LNCaP clone FGC (cell line): ENCODE measurements around the gene KLK13.

Experiments
- DNase-seq: peaks from one replicate; pipeline ENCODE4 v3.0.0-alpha.2; 2011; ENCODE audit warnings: low read depth
- H3K4me3 ChIP-seq: 2 replicates; pipeline ENCODE4 v1.5.1; 2011; ENCODE audit warnings: mild to moderate bottlenecking, low read depth, low read length, control low read depth
- CTCF ChIP-seq: IDR thresholded peaks from 2 replicates; pipeline ENCODE4 v1.5.1; 2012; ENCODE audit warnings: mild to moderate bottlenecking; ENCODE audit not compliant: control insufficient read depth, insufficient read depth; ENCODE audit errors: extremely low read depth

KLK13 gene

GRCh38 chr19:51063664-51064063 is 1.2 kb downstream of the KLK13 start:
- H3K4me3 ChIP-seq: no peak overlapping the region
- DNase-seq: no peak
- TF ChIP-seq CTCF: no peak

GRCh38 chr19:51060973-51061372 is 3.9 kb downstream of the KLK13 start:
- no peak for DNase-seq
- no peak for TF ChIP-seq CTCF
- no peak overlapping the region for H3K4me3 ChIP-seq

GRCh38 chr19:51060336-51060735 is 4.6 kb downstream of the KLK13 start:
- no peak overlapping the region for H3K4me3 ChIP-seq
- TF ChIP-seq CTCF: no peak
- no peak for DNase-seq

GRCh38 chr19:51059715-51060114 is 5.2 kb downstream of the KLK13 start:
- DNase-seq: no peak
- no peak for TF ChIP-seq CTCF
- no peak overlapping the region for H3K4me3 ChIP-seq

GRCh38 chr19:51055866-51056265 is 9.0 kb downstream of the KLK13 start:
- DNase-seq: no peak
- H3K4me3 ChIP-seq: no peak overlapping the region
- no peak for TF ChIP-seq CTCF

GRCh38 chr19:51047031-51047335 is 17.9 kb downstream of the KLK13 start:
- DNase-seq: no peak
- TF ChIP-seq CTCF: no peak
- no peak overlapping the region for H3K4me3 ChIP-seq

GRCh38 chr19:51044327-51044726 is 20.6 kb downstream of the KLK13 start:
- TF ChIP-seq CTCF: no peak
- DNase-seq: no peak
- no peak overlapping the region for H3K4me3 ChIP-seq
